Gastroesophageal sphincter (tissue), 3 donors: ENCODE data around the gene LRRTM4.

ENCODE experiments used
- POLR2AphosphoS5 ChIP-seq: sonication (generic); formaldehyde crosslinking; IDR thresholded peaks from one replicate; pipeline ENCODE4 v1.6.1; 2017; ENCODE audit warnings: antibody characterized with exemption
- TF ChIP-seq, protein P1 (sequence below), 4 experiments: fragments of 200-600 bp in 2 of 4; fragments of 450-650 bp in 2 of 4; sonication (generic) in 1 of 4; IDR thresholded peaks; one replicate each; pipeline ENCODE4 v1.5.1; 2017 to 2019; ENCODE audit warnings: antibody characterized with exemption in 4 of 4, mild to moderate bottlenecking in 2 of 4, moderate library complexity in 2 of 4

DNA sequence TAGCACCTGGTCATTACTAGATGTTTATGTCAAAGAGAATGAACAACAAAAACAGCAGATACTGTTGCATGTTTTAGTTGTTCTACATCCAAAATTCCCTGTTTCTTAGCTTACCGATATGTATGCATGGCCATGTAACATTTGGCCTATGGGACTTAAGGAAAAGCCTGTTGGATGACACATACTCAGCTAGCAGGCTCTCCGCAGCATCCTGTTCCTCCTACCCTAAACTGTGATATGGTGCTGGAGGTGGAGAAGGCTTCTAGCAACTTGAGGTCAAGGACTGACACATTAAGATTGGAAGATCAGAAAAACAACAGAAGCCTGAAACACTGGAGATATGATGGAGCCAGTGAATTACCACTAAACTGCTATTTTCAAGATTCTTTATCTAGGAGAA, 537.8 kb downstream of the LRRTM4 start:
- TF ChIP-seq, protein P1, sequence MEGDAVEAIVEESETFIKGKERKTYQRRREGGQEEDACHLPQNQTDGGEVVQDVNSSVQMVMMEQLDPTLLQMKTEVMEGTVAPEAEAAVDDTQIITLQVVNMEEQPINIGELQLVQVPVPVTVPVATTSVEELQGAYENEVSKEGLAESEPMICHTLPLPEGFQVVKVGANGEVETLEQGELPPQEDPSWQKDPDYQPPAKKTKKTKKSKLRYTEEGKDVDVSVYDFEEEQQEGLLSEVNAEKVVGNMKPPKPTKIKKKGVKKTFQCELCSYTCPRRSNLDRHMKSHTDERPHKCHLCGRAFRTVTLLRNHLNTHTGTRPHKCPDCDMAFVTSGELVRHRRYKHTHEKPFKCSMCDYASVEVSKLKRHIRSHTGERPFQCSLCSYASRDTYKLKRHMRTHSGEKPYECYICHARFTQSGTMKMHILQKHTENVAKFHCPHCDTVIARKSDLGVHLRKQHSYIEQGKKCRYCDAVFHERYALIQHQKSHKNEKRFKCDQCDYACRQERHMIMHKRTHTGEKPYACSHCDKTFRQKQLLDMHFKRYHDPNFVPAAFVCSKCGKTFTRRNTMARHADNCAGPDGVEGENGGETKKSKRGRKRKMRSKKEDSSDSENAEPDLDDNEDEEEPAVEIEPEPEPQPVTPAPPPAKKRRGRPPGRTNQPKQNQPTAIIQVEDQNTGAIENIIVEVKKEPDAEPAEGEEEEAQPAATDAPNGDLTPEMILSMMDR (IDR thresholded peaks at IDR 0.05), result no peak
- no peak for TF ChIP-seq POLR2AphosphoS5
